VCaP (cell line): ENCODE data around the gene IDE.

Experiments
- H3K27ac ChIP-seq: fragments of 450-650 bp; 2 replicates; pipeline ENCODE4 v1.5.1; 2017
- TF ChIP-seq, protein P1 (sequence below): fragments of 450-650 bp; conservative IDR thresholded peaks from 2 replicates; pipeline ENCODE4 v1.5.1; 2017; ENCODE audit warnings: mild to moderate bottlenecking, moderate library complexity

IDE gene

DNA sequence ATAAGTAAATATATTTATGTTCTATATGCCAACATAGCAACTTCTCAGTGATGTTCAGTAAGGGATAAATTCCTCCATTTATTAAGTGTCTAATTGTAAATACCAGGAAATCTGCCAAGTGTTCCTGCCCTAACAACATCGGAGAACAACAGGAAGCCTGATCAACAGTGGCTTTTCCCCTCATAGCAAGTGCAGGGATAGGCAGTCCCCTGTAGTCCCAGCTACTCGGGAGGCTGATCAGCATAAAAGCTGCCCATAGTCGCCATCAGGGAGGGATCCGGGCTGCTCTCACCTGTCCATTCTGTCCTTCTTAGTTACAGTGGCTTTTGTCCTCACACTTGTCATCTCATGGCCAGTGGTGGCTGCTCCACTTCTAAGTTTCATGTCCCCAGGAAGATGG is 141.3 kb downstream of the IDE start:
- peak overlapping the region; percentile 40 for H3K27ac ChIP-seq
- TF ChIP-seq, protein P1, sequence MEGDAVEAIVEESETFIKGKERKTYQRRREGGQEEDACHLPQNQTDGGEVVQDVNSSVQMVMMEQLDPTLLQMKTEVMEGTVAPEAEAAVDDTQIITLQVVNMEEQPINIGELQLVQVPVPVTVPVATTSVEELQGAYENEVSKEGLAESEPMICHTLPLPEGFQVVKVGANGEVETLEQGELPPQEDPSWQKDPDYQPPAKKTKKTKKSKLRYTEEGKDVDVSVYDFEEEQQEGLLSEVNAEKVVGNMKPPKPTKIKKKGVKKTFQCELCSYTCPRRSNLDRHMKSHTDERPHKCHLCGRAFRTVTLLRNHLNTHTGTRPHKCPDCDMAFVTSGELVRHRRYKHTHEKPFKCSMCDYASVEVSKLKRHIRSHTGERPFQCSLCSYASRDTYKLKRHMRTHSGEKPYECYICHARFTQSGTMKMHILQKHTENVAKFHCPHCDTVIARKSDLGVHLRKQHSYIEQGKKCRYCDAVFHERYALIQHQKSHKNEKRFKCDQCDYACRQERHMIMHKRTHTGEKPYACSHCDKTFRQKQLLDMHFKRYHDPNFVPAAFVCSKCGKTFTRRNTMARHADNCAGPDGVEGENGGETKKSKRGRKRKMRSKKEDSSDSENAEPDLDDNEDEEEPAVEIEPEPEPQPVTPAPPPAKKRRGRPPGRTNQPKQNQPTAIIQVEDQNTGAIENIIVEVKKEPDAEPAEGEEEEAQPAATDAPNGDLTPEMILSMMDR: no peak

DNA sequence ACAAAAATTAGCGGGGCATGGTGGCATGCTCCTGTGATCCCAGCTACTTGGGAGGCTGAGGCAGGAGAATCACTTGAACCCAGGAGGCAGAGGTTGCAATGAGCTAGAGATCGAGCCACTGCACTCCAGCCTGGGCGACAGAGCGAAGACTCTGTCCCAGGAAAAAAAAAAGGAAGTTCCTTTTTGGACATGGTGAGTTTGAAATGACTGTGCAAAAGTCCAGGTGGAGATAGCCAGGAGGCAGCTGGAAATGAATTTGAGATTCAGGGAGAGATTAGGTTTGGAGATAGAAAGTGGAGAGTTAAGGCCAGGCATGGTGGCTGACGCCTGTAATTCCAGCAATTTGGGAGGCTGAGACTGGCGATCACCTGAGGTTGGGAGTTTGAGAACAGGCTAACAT is 143.8 kb downstream of the IDE start:
- TF ChIP-seq, protein P1: no peak
- H3K27ac ChIP-seq: no peak overlapping the region

DNA sequence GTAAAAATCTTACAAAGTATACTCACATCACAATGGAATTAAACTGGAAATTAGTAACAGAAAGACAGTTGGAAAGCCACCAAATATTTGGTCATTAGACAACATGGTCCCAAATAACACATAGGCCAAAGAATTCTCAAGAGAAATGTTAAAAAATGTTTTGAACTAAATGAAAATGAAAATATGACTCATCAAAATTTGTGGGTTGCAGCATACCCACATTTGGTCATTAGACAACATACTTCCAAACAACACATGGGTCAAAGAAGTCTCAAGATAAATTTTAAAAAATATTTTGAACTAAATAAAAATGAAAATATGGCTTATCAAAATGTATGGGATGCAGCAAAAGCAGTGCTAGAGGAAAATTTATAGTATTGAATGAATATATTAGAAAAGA is 152.3 kb downstream of the IDE start:
- TF ChIP-seq, protein P1: no peak
- H3K27ac ChIP-seq: no peak overlapping the region

DNA sequence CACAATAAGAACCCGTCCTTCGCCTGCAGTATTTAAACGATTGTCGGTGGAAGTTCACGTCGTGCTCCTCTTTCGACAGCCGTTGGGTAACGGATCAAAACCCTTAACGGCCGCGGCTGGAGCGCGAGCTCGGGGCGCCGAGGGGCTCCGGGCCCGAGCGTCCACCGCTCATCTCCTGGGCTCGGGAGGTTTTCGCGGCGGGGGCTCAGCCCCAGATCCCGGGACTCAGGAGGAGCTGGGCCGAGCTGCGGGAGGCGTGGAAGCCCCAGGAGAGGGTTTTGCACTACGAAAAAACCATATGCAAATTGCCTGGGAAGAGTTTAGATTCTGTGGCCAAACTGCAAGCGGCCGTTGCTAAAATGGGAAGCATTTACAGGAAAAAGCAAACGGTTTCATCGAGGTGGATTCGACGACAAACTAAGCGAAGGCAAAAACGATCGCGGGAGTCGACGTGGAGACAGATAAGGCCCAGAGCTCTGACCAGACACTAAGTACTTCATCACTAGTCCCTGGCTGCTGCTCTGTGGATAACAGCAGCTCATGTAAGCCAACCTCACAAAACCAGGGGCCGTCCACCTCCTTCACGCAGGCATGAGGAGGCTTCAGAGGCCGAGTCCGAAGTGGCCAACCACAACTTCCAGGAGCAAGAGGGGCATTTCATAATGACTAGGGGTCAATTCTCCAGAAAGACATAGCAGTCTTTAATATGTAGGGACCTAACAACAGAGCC is 153.2 kb downstream of the IDE start:
- TF ChIP-seq, protein P1: no peak
- no peak overlapping the region for H3K27ac ChIP-seq

DNA sequence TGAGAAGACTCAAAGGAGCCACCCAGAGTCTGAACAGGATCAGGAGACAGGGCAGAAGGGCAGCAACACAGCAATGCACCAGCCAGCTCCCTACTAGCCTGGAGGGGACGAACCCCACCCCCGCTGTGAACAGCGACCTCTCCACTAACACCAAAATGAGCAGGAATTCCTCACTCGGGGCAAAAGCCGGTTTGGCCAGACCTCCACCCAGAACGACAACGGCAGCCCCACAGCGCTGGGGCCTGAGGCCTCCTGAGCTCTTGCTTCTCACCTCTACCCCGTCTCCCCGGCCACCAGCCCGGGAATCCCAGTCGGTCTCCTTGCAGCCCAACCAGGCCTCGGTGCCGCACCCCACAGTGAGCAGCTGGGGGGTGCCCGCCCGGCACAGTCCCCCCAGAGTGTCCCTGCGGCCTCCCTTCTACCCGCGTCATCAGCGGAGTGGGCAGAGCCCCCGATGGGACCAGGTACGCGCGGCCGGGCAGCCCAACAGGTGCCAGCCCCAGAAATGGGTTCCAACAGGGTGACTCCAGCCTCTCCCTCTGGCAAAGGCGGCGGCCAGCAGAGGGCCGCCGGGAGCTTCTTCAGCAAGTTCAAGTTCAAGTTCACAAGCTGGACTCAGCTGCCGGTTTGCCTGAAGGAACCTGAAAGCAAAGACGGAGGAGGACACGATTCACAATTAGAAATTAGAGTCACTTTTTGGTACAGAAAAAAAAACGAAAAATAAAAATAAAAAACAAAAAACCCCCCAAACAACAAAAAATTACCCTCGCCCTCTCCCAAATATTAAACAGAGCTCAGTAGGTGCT is 153.9 kb downstream of the IDE start:
- TF ChIP-seq, protein P1: no peak
- no peak overlapping the region for H3K27ac ChIP-seq

DNA sequence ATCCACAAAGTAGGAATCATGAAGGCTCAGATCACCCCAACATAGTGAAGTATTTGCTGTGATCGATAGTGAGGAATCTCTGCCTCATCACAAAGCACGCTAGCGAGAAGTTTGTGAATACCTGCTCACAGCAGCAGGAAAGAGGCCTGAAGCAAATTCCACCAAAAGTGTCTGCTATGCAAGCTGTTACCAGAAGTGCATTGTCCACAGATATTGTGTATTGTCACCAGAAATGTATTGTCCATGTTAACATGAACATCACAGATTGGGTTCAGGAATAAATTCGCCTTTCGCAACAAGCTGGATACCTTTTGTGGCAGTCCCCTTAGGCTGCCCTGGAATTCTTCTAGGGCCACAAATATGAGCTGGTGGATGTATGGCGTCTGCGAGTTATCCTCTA is 155.0 kb downstream of the IDE start:
- H3K27ac ChIP-seq: no peak overlapping the region
- TF ChIP-seq, protein P1: no peak

DNA sequence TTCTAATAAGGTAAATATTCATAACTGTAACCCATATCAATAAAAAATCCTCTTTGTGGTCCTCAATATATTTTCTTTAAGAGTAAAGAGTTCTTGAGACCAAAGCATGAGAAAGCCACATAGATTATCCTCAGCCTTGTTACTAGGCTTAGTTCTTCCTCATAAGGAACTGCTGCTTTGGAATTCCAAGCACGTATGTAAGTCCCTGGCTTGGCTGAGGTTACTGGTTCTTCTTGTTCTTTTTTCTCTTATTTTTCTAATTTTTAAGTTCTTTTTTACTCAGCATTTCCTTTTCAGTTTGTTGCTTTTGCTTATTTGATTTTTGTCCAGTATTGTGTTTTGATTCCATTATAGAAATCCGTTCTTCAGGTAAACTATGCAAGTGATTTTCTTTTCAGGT is 155.7 kb downstream of the IDE start:
- H3K27ac ChIP-seq: no peak overlapping the region
- TF ChIP-seq, protein P1: no peak
